Measurements from ENCODE around the gene NCOA1.

GRCh38 chr2:24747299-24747698, 256.2 kb downstream of the NCOA1 start:
- TF ChIP-seq CTCF (conservative IDR thresholded peaks at IDR 0.05) (no peak), EZH2 (IDR thresholded peaks at IDR 0.05; ENCODE audit: low read depth) (no peak)
